Uterus (tissue), 2 donors: ENCODE results near the gene MICAL3.

ENCODE experiments used
- CTCF ChIP-seq, 4 experiments: fragments of 200-600 bp in 2 of 4; fragments of 450-650 bp in 2 of 4; sonication (generic) in 2 of 4; IDR thresholded peaks; one replicate each; pipeline ENCODE4 v1.5.1; 2016 to 2019; ENCODE audit warnings: antibody characterized with exemption in 4 of 4, mild to moderate bottlenecking in 2 of 4, moderate library complexity in 1 of 4
- POLR2A ChIP-seq, 2 donors: fragments of 450-650 bp; IDR thresholded peaks; one replicate each; pipeline ENCODE4 v1.6.1; 2016; ENCODE audit warnings: antibody characterized with exemption in 2 of 2, mild to moderate bottlenecking in 1 of 2, moderate library complexity in 1 of 2

- TF ChIP-seq POLR2A (IDR thresholded peaks at IDR 0.05) (no peak), CTCF (IDR thresholded peaks at IDR 0.05) (no peak)
Observed at GRCh38 chr22:18067548-18068341, 43.4 kb upstream of the MICAL3 start.
